PC-3 (cell line): ENCODE measurements around the gene DRAP1. TPM values are rescaled to one million over a fixed set of nuclear protein-coding genes. Genes with fewer than 3 reads are reported as not detected.

ENCODE experiments used
- ATAC-seq: fragments of 200-7000 bp; cut with Tn5 transposase; 2 replicates; pipeline ENCODE4 v1.9.1; 2020; ENCODE audit warnings: mild to moderate bottlenecking, moderate library complexity
- BruUV-seq: library from RNA; stranded (reverse); fragments of 400-500 nt; replicated peaks from 2 replicates; lab custom pipeline; 2021; lab: Mats Ljungman, UMichigan
- CTCF ChIA-PET: fragments of 300-600 bp; sonication (Branson Sonifier 250); formaldehyde crosslinking; loops from one replicate; lab custom pipeline; 2022; ENCODE audit warnings: antibody characterized with exemption; lab: Charles Lee
- POLR2A ChIA-PET: fragments of 300-600 bp; sonication (Branson Sonifier 250); formaldehyde crosslinking; loops from one replicate; lab custom pipeline; 2022; ENCODE audit warnings: antibody characterized with exemption; ENCODE audit not compliant: unreplicated experiment; lab: Charles Lee
- DNase-seq: peaks from one replicate; pipeline ENCODE4 v3.0.0-alpha.2; 2015
- H2AFZ ChIP-seq: fragments of 300-600 bp; sonication (generic); 2 replicates; pipeline ENCODE4 v1.6.0; 2016; ENCODE audit warnings: antibody characterized with exemption, low read length
- H3F3A ChIP-seq: fragments of 300-600 bp; sonication (generic); one replicate; pipeline ENCODE4 v1.6.0; 2017; ENCODE audit warnings: antibody characterized with exemption, low read length, control low read depth, mild to moderate bottlenecking; ENCODE audit not compliant: unreplicated experiment
- H3K27ac ChIP-seq: fragments of 300-600 bp; sonication (generic); 2 replicates; pipeline ENCODE4 v1.5.1; 2016; ENCODE audit warnings: mild to moderate bottlenecking, low read length
- H3K27me3 ChIP-seq: fragments of 300-600 bp; sonication (generic); 2 replicates; pipeline ENCODE4 v1.6.1; 2016; ENCODE audit warnings: low read length, mixed read lengths
- H3K36me3 ChIP-seq: fragments of 300-600 bp; sonication (generic); 2 replicates; pipeline ENCODE4 v1.6.1; 2016; ENCODE audit warnings: low read depth, mixed run types, low read length, mixed read lengths
- H3K4me1 ChIP-seq: fragments of 300-600 bp; sonication (generic); 2 replicates; pipeline ENCODE4 v1.5.1; 2016; ENCODE audit warnings: low read length; ENCODE audit not compliant: insufficient read depth
- H3K4me2 ChIP-seq: fragments of 300-600 bp; sonication (generic); 2 replicates; pipeline ENCODE4 v1.6.0; 2016; ENCODE audit warnings: low read length
- H3K4me3 ChIP-seq: fragments of 300-600 bp; sonication (generic); 2 replicates; pipeline ENCODE4 v1.5.1; 2016; ENCODE audit warnings: mild to moderate bottlenecking, low read length, mixed read lengths
- H3K79me2 ChIP-seq: fragments of 300-600 bp; sonication (generic); 2 replicates; pipeline ENCODE4 v1.6.1; 2017; ENCODE audit warnings: low read length, mixed read lengths
- H3K9ac ChIP-seq: fragments of 300-600 bp; sonication (generic); 2 replicates; pipeline ENCODE4 v1.6.0; 2016; ENCODE audit warnings: mild to moderate bottlenecking, low read length
- H3K9me2 ChIP-seq: fragments of 300-600 bp; sonication (generic); replicated peaks from 2 replicates; pipeline ENCODE4 v1.6.1; 2016; ENCODE audit warnings: mixed run types, low read length, mixed read lengths
- H3K9me3 ChIP-seq: fragments of 300-600 bp; sonication (generic); 2 replicates; pipeline ENCODE4 v1.6.1; 2016; ENCODE audit warnings: low read length, mixed read lengths
- H4K20me1 ChIP-seq: fragments of 300-600 bp; sonication (generic); 2 replicates; pipeline ENCODE4 v1.6.1; 2016; ENCODE audit warnings: low read length, mixed read lengths
- EZH2 ChIP-seq: fragments of 300-600 bp; sonication (generic); IDR thresholded peaks from one replicate; pipeline ENCODE4 v1.6.1; 2017; ENCODE audit warnings: antibody characterized with exemption, mild to moderate bottlenecking, low read length; ENCODE audit not compliant: unreplicated experiment
- EZH2phosphoT487 ChIP-seq: fragments of 300-600 bp; sonication (generic); IDR thresholded peaks from 2 replicates; pipeline ENCODE4 v1.6.1; 2018; ENCODE audit warnings: mild to moderate bottlenecking, antibody characterized with exemption, low read length, borderline replicate concordance
- intact Hi-C: fragments of 100-400 bp; cut with micrococcal nuclease; formaldehyde crosslinking; loops from 2 replicates; pipeline ENCODE4 v1.9.0; 2023
- total RNA-seq: library from RNA; depleted of rRNA; stranded (reverse); fragments of >200 nt; gene quantifications from 2 replicates; pipeline ENCODE4 v1.2.3, GENCODE V29; 2014; rRNA removed
- TF ChIP-seq, protein P1 (sequence below): fragments of 300-600 bp; sonication (generic); conservative IDR thresholded peaks from 2 replicates; pipeline ENCODE4 v1.5.1; 2017; ENCODE audit warnings: antibody characterized with exemption, low read depth, mild to moderate bottlenecking, low read length

DRAP1 gene
- total RNA-seq, 1 experiment from 2014 or later = 944 TPM

DNA sequence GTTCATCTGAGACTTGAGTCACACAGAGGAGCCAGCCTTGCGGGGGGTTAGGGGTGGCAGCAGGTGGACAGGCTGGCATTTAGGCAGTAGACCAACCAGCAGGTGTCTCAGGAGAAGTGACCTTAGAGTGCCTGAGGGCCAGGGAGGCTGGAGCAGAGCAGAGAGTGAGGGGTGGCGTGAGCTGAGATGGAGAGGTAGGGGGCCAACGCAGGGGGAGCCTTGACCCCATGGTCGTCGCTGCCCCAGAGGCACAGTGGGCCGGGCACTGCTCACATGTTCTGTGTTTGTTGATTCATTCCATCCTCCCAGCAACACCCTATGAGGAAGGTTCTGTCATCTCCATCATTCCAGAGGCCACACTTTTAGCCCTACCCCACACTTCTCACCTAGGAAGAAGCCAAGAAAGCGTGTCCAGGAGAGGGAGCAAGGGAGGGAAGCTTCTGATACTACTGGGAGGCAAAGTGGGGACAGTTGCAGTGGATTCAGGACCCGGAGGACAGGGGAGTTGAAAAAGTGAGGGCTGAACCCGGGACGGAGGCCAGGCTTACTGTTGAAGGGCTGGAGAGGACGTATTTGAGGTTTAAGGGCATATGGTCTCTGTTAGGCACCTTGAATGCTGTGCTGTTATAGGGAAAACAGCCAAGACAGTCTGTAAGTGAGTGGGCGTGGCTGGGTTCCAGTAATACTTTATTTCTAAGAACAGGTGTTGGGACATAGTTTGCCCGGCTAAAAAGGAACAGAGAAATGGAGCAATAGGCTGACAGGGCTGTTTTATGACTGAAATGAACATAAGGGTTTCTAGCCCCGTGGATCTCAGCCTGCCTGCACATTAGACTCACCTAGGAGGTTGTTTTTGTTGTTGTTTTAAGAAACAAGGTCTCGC, 49.6 kb downstream of the DRAP1 start:
- ChIA-PET CTCF (no interaction called here), POLR2A (no interaction called here)
- H3K36me3 ChIP-seq = peaks cover 60% of the 10 kb centered on the region
- ATAC-seq (no peak), DNase-seq (peak; percentile 21)
- H3F3A ChIP-seq = no peaks in the 10 kb centered on the region
- H3K27me3 ChIP-seq = no peaks in the 10 kb centered on the region
- peaks cover 6% of the 10 kb centered on the region; the same call in 1 of the 2 replicates for H3K4me1 ChIP-seq
- no peak overlapping the region for H2AFZ ChIP-seq
- H3K27ac ChIP-seq = no peak overlapping the region
- no peak overlapping the region for H3K4me3 ChIP-seq
- 0 out of 2 replicates have a peak, but pooled peaks cover 1% of the 10 kb centered on the region for H4K20me1 ChIP-seq
- H3K9me3 ChIP-seq = no peaks in the 10 kb centered on the region
- intact Hi-C loops = no loop called here
- no TSS peak for BruUV-seq
- H3K9me2 ChIP-seq = no peaks in the 10 kb centered on the region
- H3K9ac ChIP-seq = no peak overlapping the region
- H3K4me2 ChIP-seq = no peak overlapping the region
- TF ChIP-seq EZH2phosphoT487 (no peak), EZH2 (no peak)
- TF ChIP-seq, protein P1, sequence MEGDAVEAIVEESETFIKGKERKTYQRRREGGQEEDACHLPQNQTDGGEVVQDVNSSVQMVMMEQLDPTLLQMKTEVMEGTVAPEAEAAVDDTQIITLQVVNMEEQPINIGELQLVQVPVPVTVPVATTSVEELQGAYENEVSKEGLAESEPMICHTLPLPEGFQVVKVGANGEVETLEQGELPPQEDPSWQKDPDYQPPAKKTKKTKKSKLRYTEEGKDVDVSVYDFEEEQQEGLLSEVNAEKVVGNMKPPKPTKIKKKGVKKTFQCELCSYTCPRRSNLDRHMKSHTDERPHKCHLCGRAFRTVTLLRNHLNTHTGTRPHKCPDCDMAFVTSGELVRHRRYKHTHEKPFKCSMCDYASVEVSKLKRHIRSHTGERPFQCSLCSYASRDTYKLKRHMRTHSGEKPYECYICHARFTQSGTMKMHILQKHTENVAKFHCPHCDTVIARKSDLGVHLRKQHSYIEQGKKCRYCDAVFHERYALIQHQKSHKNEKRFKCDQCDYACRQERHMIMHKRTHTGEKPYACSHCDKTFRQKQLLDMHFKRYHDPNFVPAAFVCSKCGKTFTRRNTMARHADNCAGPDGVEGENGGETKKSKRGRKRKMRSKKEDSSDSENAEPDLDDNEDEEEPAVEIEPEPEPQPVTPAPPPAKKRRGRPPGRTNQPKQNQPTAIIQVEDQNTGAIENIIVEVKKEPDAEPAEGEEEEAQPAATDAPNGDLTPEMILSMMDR = peak; percentile 35; the same call in 1 of the 2 replicates
- peaks cover 15% of the 10 kb centered on the region for H3K79me2 ChIP-seq

Other genes with a start within 250 kb of the DRAP1 start
- gene KAT5, start 207.2 kb upstream of the DRAP1 start, total RNA-seq = 74.9 and 83.9 TPM in 2 replicates
- 96.2 and 172 TPM in 2 replicates for gene RNASEH2C, start 198.6 kb upstream of the DRAP1 start, total RNA-seq
- 24.2 and 31.4 TPM in 2 replicates for gene AP5B1, start 138.4 kb upstream of the DRAP1 start, total RNA-seq
- gene OVOL1, start 132.4 kb upstream of the DRAP1 start, total RNA-seq = 17.1 and 18.1 TPM in 2 replicates
- gene SNX32, start 85.5 kb upstream of the DRAP1 start, total RNA-seq = not detected in 2 replicates
- 2,710 and 3,139 TPM in 2 replicates for gene CFL1, start 61.2 kb upstream of the DRAP1 start, total RNA-seq
- gene MUS81, start 59.0 kb upstream of the DRAP1 start, total RNA-seq = 82.0 and 94.6 TPM in 2 replicates
- gene EFEMP2, start 46.6 kb upstream of the DRAP1 start, total RNA-seq = 2.6 and 4.5 TPM in 2 replicates
- gene CTSW, start 39.6 kb upstream of the DRAP1 start, total RNA-seq = 0.11 TPM in 1 of 2 replicates, not detected in the other
- gene FIBP, start 31.0 kb upstream of the DRAP1 start, total RNA-seq = 221 TPM in 2 replicates
- gene CCDC85B, start 28.8 kb upstream of the DRAP1 start, total RNA-seq = 207 and 280 TPM in 2 replicates
- 656 and 851 TPM in 2 replicates for gene FOSL1, start 19.0 kb upstream of the DRAP1 start, total RNA-seq
- gene C11orf68, start 364 bp upstream of the DRAP1 start, total RNA-seq = 61.3 and 82.0 TPM in 2 replicates
- gene TSGA10IP, start 26.1 kb downstream of the DRAP1 start, total RNA-seq = not detected in 2 replicates
- 240 and 267 TPM in 2 replicates for gene SART1, start 42.3 kb downstream of the DRAP1 start, total RNA-seq
- 70.1 and 77.0 TPM in 2 replicates for gene EIF1AD, start 82.7 kb downstream of the DRAP1 start, total RNA-seq
- gene BANF1, start 83.1 kb downstream of the DRAP1 start, total RNA-seq = 124 and 131 TPM in 2 replicates
- gene CST6, start 92.6 kb downstream of the DRAP1 start, total RNA-seq = 74.5 and 84.2 TPM in 2 replicates
- 0.17 and 1.1 TPM in 2 replicates for gene CATSPER1, start 107.1 kb downstream of the DRAP1 start, total RNA-seq
- not detected in 2 replicates for gene GAL3ST3, start 129.7 kb downstream of the DRAP1 start, total RNA-seq
- gene SF3B2, start 132.9 kb downstream of the DRAP1 start, total RNA-seq = 241 and 318 TPM in 2 replicates
- 28.7 and 31.5 TPM in 2 replicates for gene PACS1, start 150.8 kb downstream of the DRAP1 start, total RNA-seq